ENCODE data around the gene NELFB.

Gene NELFB

GRCh38 chr9:137303151-137303892, 48.2 kb downstream of the NELFB start:
- DNase-seq (ENCODE audit: low read depth in 2 of 2), result no peak

GRCh38 chr9:137303893-137304382, 48.8 kb downstream of the NELFB start:
- no peak for DNase-seq (ENCODE audit: low read depth in 2 of 2)

- no peak for DNase-seq (ENCODE audit: low read depth in 2 of 2)
These were observed 49.4 kb downstream of the NELFB start for GRCh38 chr9:137304383-137305059.

GRCh38 chr9:137305060-137305797, 50.1 kb downstream of the NELFB start:
- DNase-seq (ENCODE audit: low read depth in 2 of 2), result peak in 1 of 2 donors; percentile 50

GRCh38 chr9:137305798-137306065, 50.6 kb downstream of the NELFB start:
- no peak for DNase-seq (ENCODE audit: low read depth in 2 of 2)

GRCh38 chr9:137306066-137306849, 51.1 kb downstream of the NELFB start:
- DNase-seq (ENCODE audit: low read depth in 2 of 2), result no peak

GRCh38 chr9:137306850-137307254, 51.7 kb downstream of the NELFB start:
- no peak for DNase-seq (ENCODE audit: low read depth in 2 of 2)

- no peak for DNase-seq (ENCODE audit: low read depth in 2 of 2)
These were observed 52.3 kb downstream of the NELFB start for GRCh38 chr9:137307255-137308056.

- DNase-seq (ENCODE audit: low read depth in 2 of 2), result no peak
These were observed 53.0 kb downstream of the NELFB start for GRCh38 chr9:137308057-137308619.

GRCh38 chr9:137309368-137310188, 54.5 kb downstream of the NELFB start:
- DNase-seq (ENCODE audit: low read depth in 2 of 2), result no peak

GRCh38 chr9:137310189-137311052, 55.3 kb downstream of the NELFB start:
- no peak for DNase-seq (ENCODE audit: low read depth in 2 of 2)

- DNase-seq (ENCODE audit: low read depth in 2 of 2), result no peak
These were observed 56.3 kb downstream of the NELFB start for GRCh38 chr9:137311171-137311985.

- no peak for DNase-seq (ENCODE audit: low read depth in 2 of 2)
These were observed 57.1 kb downstream of the NELFB start for GRCh38 chr9:137311986-137312851.

GRCh38 chr9:137312852-137313325, 57.8 kb downstream of the NELFB start:
- no peak for DNase-seq (ENCODE audit: low read depth in 2 of 2)

GRCh38 chr9:137313326-137313936, 58.3 kb downstream of the NELFB start:
- no peak for DNase-seq (ENCODE audit: low read depth in 2 of 2)

GRCh38 chr9:137313956-137314560, 58.9 kb downstream of the NELFB start:
- DNase-seq (ENCODE audit: low read depth in 2 of 2), result no peak
